ENCODE measurements around the gene SKAP2. TPM values are rescaled to one million over a fixed set of nuclear protein-coding genes. Genes with fewer than 3 reads are reported as not detected.

SKAP2 gene
- total and polyA plus RNA-seq, 10 of the 15 experiments (the other 5 are each of a cell fraction or from before 2014, with no cell fraction given) = 10.9 to 40.6 (median 23.5) TPM

- TF ChIP-seq ZBTB40 (IDR thresholded peaks at IDR 0.05; ENCODE audit: borderline replicate concordance) = no peak
Observed at GRCh38 chr7:26868841-26869495, 4.6 kb upstream of the SKAP2 start (continued).

DNA sequence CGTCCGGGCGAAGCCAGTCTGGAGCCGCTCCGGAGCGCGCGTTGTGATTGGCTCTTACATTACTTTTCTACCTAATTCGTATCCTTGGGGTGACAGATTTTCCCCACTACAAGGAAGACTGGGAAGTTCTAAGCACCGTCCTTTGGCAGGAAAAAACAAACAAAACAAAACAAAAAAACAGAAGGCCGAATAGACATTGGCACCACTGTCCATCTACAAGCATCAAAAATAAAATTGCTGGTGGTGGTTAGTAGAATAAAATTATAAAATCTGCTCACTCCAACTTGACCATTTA, 651 bp upstream of the SKAP2 start:
- no peaks in the 10 kb centered on the region for H4K20me1 ChIP-seq (ENCODE audit: control insufficient read depth, insufficient read depth)
- peak overlapping the region; percentile 53 for H3K4me2 ChIP-seq (ENCODE audit: control insufficient read depth, insufficient read depth)
- no peaks in the 10 kb centered on the region; the same call in 2 of the 3 replicates for H3K9me3 ChIP-seq (replicated peaks; ENCODE audit: control insufficient read depth, insufficient read depth, low read length)
- TSS peak; percentile 98 for BruUV-seq (replicated peaks)
- H3K79me2 ChIP-seq (ENCODE audit: control insufficient read depth, insufficient read depth, low read length) = peaks cover 10% of the 10 kb centered on the region
- peak overlapping the region; percentile 58 for H3K9ac ChIP-seq (ENCODE audit: control insufficient read depth, insufficient read depth, low read length)
- H3K36me3 ChIP-seq (ENCODE audit: control insufficient read depth in 2 of 2, insufficient read depth in 2 of 2, low read length in 1 of 2) = no peaks in the 10 kb centered on the region
- H3K4me3 ChIP-seq = peak overlapping the region; percentile 85
- 3% methylated on average over 11 of the region's 11 CpGs for WGBS (ENCODE audit: insufficient coverage, insufficient replicate concordance, low lambda C conversion rate, missing lambda C conversion rate)
- in situ Hi-C loops (cut with MboI) (no loop called here), intact Hi-C loops (cut with micrococcal nuclease; ENCODE audit: unreplicated experiment) (no loop called here)
- peak overlapping the region; percentile 69 for H3K27ac ChIP-seq (ENCODE audit: control insufficient read depth, insufficient read depth)
- CTCF ChIA-PET = interaction anchor here (0.5 to 1.2 kb wide), 2 partner anchors 184 to 331 kb away, joined by 3 read pairs; no protein-coding TSS in a partner anchor
- no peaks in the 10 kb centered on the region for H3K27me3 ChIP-seq (replicated peaks in 1 of 2; ENCODE audit: control insufficient read depth in 2 of 2, insufficient read depth in 2 of 2, low read length in 1 of 2)
- H3K4me1 ChIP-seq (ENCODE audit: control insufficient read depth, insufficient read depth, low read length) = no peaks in the 10 kb centered on the region
- RAD21 ChIA-PET (ENCODE audit: unreplicated experiment) = interaction anchor here (1.0 to 2.3 kb wide), 3 partner anchors 10 to 219 kb away, joined by 4 to 14 read pairs (median 4); no protein-coding TSS in a partner anchor
- TF ChIP-seq MYC (IDR thresholded peaks at IDR 0.05; ENCODE audit: insufficient read depth, insufficient read length, insufficient replicate concordance, low read length, severe bottlenecking) (no peak), GATAD2B (conservative IDR thresholded peaks at IDR 0.05; ENCODE audit: low read depth) (0 out of 2 replicates have a peak, but pooled peaks have one; percentile 8), ZBTB40 (IDR thresholded peaks at IDR 0.05; ENCODE audit: borderline replicate concordance) (0 out of 2 replicates have a peak, but pooled peaks have one; percentile 19)
- ATAC-seq = peak; percentile 55
- no peak for DNase-seq (ENCODE audit: low read depth, low spot score)
- peak; percentile 18 for FAIRE-seq
- SMC1A ChIA-PET (ENCODE audit: uncharacterized antibody, unreplicated experiment) = interaction anchor here (1.1 to 2.8 kb wide), 5 partner anchors 24 to 296 kb away, joined by 3 to 10 read pairs (median 3); no protein-coding TSS in a partner anchor
- POLR2A ChIA-PET = interaction anchor here (0.5 to 3.2 kb wide), 3 partner anchors 209 to 231 kb away, joined by 3 to 14 read pairs (median 4); partner anchors contain the start of gene HOXA1
- H2AFZ ChIP-seq (ENCODE audit: control insufficient read depth, low read depth, low read length) = peak overlapping the region; percentile 94

Measured in GM12878 (cell line).